ENCODE measurements around the gene NACC2. TPM values are rescaled to one million over a fixed set of nuclear protein-coding genes. Genes with fewer than 3 reads are reported as not detected.

The NACC2 gene
- total RNA-seq, 1 experiment from 2014 or later = 62.0 TPM

- intact Hi-C loops (cut with micrococcal nuclease; ENCODE audit: unreplicated experiment) (no loop called here), in situ Hi-C loops (cut with HindIII; ENCODE audit: low pct_unique_long_range_greater_than_20kb, low sequenced_read_pairs) (no loop called here)
- peak overlapping the region; percentile 29; the same call in 1 of the 2 replicates for H3K27ac ChIP-seq (ENCODE audit: low read length)
- peaks cover 47% of the 10 kb centered on the region for H3K4me1 ChIP-seq (ENCODE audit: control insufficient read depth, insufficient read depth, low read length)
- TF ChIP-seq REST (IDR thresholded peaks at IDR 0.05; ENCODE audit: insufficient read depth in 1 of 2, low read depth in 2 of 2, low read length in 1 of 2) (no peak), SIN3A (IDR thresholded peaks at IDR 0.05; ENCODE audit: borderline replicate concordance, insufficient read depth, low read depth, low read length) (no peak), POLR2AphosphoS5 (IDR thresholded peaks at IDR 0.05; ENCODE audit: low read depth, low read length) (no peak), CTCF (IDR thresholded peaks at IDR 0.05) (no peak), TCF7L2 (IDR thresholded peaks at IDR 0.05; ENCODE audit: low read depth, low read length) (no peak)
- ATAC-seq = no peak
- CTCF ChIA-PET = no interaction called here
- H3K4me3 ChIP-seq (ENCODE audit: low read depth in 2 of 2, low read length in 2 of 2) = no peak overlapping the region
- H3K27me3 ChIP-seq (ENCODE audit: control insufficient read depth, insufficient read depth, low read length) = no peaks in the 10 kb centered on the region
- no TSS peak for BruUV-seq (replicated peaks)
- DNase-seq (ENCODE audit: low read depth, low spot score) = no peak
- no peaks in the 10 kb centered on the region for H3K9me3 ChIP-seq (ENCODE audit: control insufficient read depth, insufficient read depth, low read depth, low read length)
- H3K36me3 ChIP-seq (ENCODE audit: control insufficient read depth, insufficient read depth, low read length) = no peaks in the 10 kb centered on the region
- POLR2A ChIA-PET = no interaction called here
These were observed 35.0 kb downstream of the NACC2 start for GRCh38 chr9:136059851-136060670.

GRCh38 chr9:136059321-136059791 is 35.7 kb downstream of the NACC2 start:
- no peaks in the 10 kb centered on the region for H3K27me3 ChIP-seq (ENCODE audit: control insufficient read depth, insufficient read depth, low read length)
- H3K4me1 ChIP-seq (ENCODE audit: control insufficient read depth, insufficient read depth, low read length) = peaks cover 54% of the 10 kb centered on the region
- no peak overlapping the region for H3K4me3 ChIP-seq (ENCODE audit: low read depth in 2 of 2, low read length in 2 of 2)
- ChIA-PET POLR2A (no interaction called here), CTCF (no interaction called here)
- no TSS peak for BruUV-seq (replicated peaks)
- no peaks in the 10 kb centered on the region for H3K36me3 ChIP-seq (ENCODE audit: control insufficient read depth, insufficient read depth, low read length)
- no peak overlapping the region; the same call in 1 of the 2 replicates for H3K27ac ChIP-seq (ENCODE audit: low read length)
- ATAC-seq (peak; percentile 19; the same call in 1 of the 2 replicates), DNase-seq (ENCODE audit: low read depth, low spot score) (no peak)
- in situ Hi-C loops (cut with HindIII; ENCODE audit: low pct_unique_long_range_greater_than_20kb, low sequenced_read_pairs) (no loop called here), intact Hi-C loops (cut with micrococcal nuclease; ENCODE audit: unreplicated experiment) (no loop called here)
- TF ChIP-seq SIN3A (IDR thresholded peaks at IDR 0.05; ENCODE audit: borderline replicate concordance, insufficient read depth, low read depth, low read length) (no peak), TCF7L2 (IDR thresholded peaks at IDR 0.05; ENCODE audit: low read depth, low read length) (no peak), REST (IDR thresholded peaks at IDR 0.05; ENCODE audit: insufficient read depth in 1 of 2, low read depth in 2 of 2, low read length in 1 of 2) (no peak), POLR2AphosphoS5 (IDR thresholded peaks at IDR 0.05; ENCODE audit: low read depth, low read length) (no peak), CTCF (IDR thresholded peaks at IDR 0.05) (no peak)
- no peaks in the 10 kb centered on the region for H3K9me3 ChIP-seq (ENCODE audit: control insufficient read depth, insufficient read depth, low read depth, low read length)
